HepG2 (cell line): ENCODE measurements around the gene TRIO. TPM values are rescaled to one million over a fixed set of nuclear protein-coding genes. Genes with fewer than 3 reads are reported as not detected.

Experiments
- ATAC-seq: fragments of 200-7000 bp; cut with Tn5 transposase; 3 replicates; pipeline ENCODE4 v1.9.1; 2020; ENCODE audit warnings: mild to moderate bottlenecking, moderate library complexity
- BruUV-seq: library from RNA; stranded (reverse); fragments of 400-500 nt; replicated peaks from 2 replicates; lab custom pipeline; 2021; lab: Mats Ljungman, UMichigan
- CTCF ChIA-PET: fragments of 300-600 bp; formaldehyde crosslinking; extraction: SDS; loops from one replicate; lab custom pipeline; 2021; ENCODE audit warnings: low total read pairs, inconsistent platforms, low intra/inter-chr PET ratio; lab: Yijun Ruan, JAX
- POLR2A ChIA-PET: fragments of 350-600 bp; sonication (Branson Sonifier 250); formaldehyde crosslinking; loops from one replicate; lab custom pipeline; 2020; ENCODE audit warnings: antibody characterized with exemption, inconsistent platforms; lab: Yijun Ruan, JAX
- DNase-seq: peaks from one replicate; pipeline ENCODE4 v3.0.0-alpha.2; 2015; ENCODE audit warnings: low spot score
- FAIRE-seq: peaks from 3 replicates; lab custom pipeline; 2011; peaks lifted over from hg19 to GRCh38; lab: Jason Lieb, UNC
- H2AFZ ChIP-seq: one replicate; pipeline ENCODE4 v1.6.1; 2011; ENCODE audit warnings: low read length, inconsistent platforms
- H3K27ac ChIP-seq: fragments of 300-600 bp; 3 replicates; pipeline ENCODE4 v1.8.0; 2011; ENCODE audit warnings: mixed run types, mild to moderate bottlenecking, mixed read lengths, low read length, inconsistent platforms; ENCODE audit not compliant: insufficient read depth; ENCODE audit errors: extremely low read length
- H3K27me3 ChIP-seq, 2 experiments: fragments of 200-600 bp in 1 of 2; 2 replicates in 1 of 2; 3 replicates in 1 of 2; pipeline versions ENCODE4 v1.6.0 to v1.8.0; 2011; ENCODE audit warnings: low read length in 2 of 2, mild to moderate bottlenecking in 2 of 2, moderate library complexity in 2 of 2, inconsistent platforms in 1 of 2; ENCODE audit not compliant: insufficient read depth in 2 of 2, control insufficient read depth in 1 of 2
- H3K36me3 ChIP-seq, 2 experiments: fragments of 200-600 bp in 1 of 2; replicated peaks in 1 of 2; 2 replicates in 1 of 2; 3 replicates in 1 of 2; pipeline versions ENCODE4 v1.5.1 to v1.8.0; 2011; ENCODE audit warnings: low read length in 2 of 2, inconsistent platforms in 1 of 2; ENCODE audit not compliant: insufficient read depth in 2 of 2, control insufficient read depth in 1 of 2
- H3K4me1 ChIP-seq: 2 replicates; pipeline ENCODE4 v1.5.1; 2012; ENCODE audit warnings: low read length, inconsistent platforms; ENCODE audit not compliant: insufficient read depth
- H3K4me2 ChIP-seq: 2 replicates; pipeline ENCODE4 v1.6.0; 2011; ENCODE audit warnings: low read depth, low read length, inconsistent platforms
- H3K4me3 ChIP-seq, 3 experiments: fragments of 200-600 bp in 1 of 3; sonication (generic), shearing (Covaris generic) in 1 of 3; replicated peaks in 1 of 3; 2 replicates each; pipeline ENCODE4 v1.5.1; 2011 to 2016; ENCODE audit warnings: low read length in 3 of 3, inconsistent platforms in 2 of 3, low read depth in 2 of 3, mild to moderate bottlenecking in 2 of 3, control low read depth in 1 of 3, mixed read lengths in 1 of 3; ENCODE audit not compliant: insufficient read depth in 1 of 3
- H3K79me2 ChIP-seq: one replicate; pipeline ENCODE4 v1.6.1; 2011; ENCODE audit warnings: low read length, inconsistent platforms; ENCODE audit not compliant: insufficient read depth
- H3K9ac ChIP-seq: 2 replicates; pipeline ENCODE4 v1.6.0; 2011; ENCODE audit warnings: mild to moderate bottlenecking, low read depth, low read length, inconsistent platforms; ENCODE audit not compliant: insufficient read depth
- H3K9me3 ChIP-seq: 2 replicates; pipeline ENCODE4 v1.5.1; 2012; ENCODE audit warnings: mild to moderate bottlenecking, low read length
- H4K20me1 ChIP-seq: 2 replicates; pipeline ENCODE4 v1.6.0; 2011; ENCODE audit warnings: inconsistent platforms, mild to moderate bottlenecking, low read length, moderate library complexity; ENCODE audit not compliant: insufficient read depth
- CHCHD3 ChIP-seq: sonication (generic); formaldehyde crosslinking; IDR thresholded peaks from 2 replicates; pipeline ENCODE4 v1.8.0; 2022; ENCODE audit warnings: mild to moderate bottlenecking, missing genetic modification reagents, moderate library complexity
- HES4 ChIP-seq: sonication (generic); formaldehyde crosslinking; IDR thresholded peaks from 2 replicates; pipeline ENCODE4 v1.9.0; 2021; ENCODE audit warnings: mild to moderate bottlenecking, missing genetic modification reagents, borderline replicate concordance
- MZF1 ChIP-seq: sonication (generic); formaldehyde crosslinking; IDR thresholded peaks from 2 replicates; pipeline ENCODE4 v1.8.1; 2023; ENCODE audit warnings: mild to moderate bottlenecking, missing genetic modification reagents, borderline replicate concordance
- NR2C2 ChIP-seq: sonication (generic); formaldehyde crosslinking; IDR thresholded peaks from 2 replicates; pipeline ENCODE4 v1.4.0; 2020; ENCODE audit warnings: missing genetic modification reagents, mild to moderate bottlenecking, moderate library complexity, borderline replicate concordance
- RERE ChIP-seq: IDR thresholded peaks from 2 replicates; pipeline ENCODE4 v1.6.1; 2016; ENCODE audit warnings: low read depth, missing genetic modification reagents, missing compliant biosample characterization
- TAF15 ChIP-seq: fragments of 200-400 bp; formaldehyde crosslinking; IDR thresholded peaks from one replicate; pipeline ENCODE4 v1.6.1; 2018; ENCODE audit warnings: mild to moderate bottlenecking, low read depth, low read length; ENCODE audit not compliant: poor library complexity, severe bottlenecking
- ZNF562 ChIP-seq: sonication (generic); formaldehyde crosslinking; IDR thresholded peaks from 2 replicates; pipeline ENCODE4 v1.8.0; 2022; ENCODE audit warnings: missing genetic modification reagents, borderline replicate concordance
- ZNF564 ChIP-seq: sonication (generic); formaldehyde crosslinking; IDR thresholded peaks from 2 replicates; pipeline ENCODE4 v1.8.1; 2023; ENCODE audit warnings: mild to moderate bottlenecking, missing genetic modification reagents
- ZZZ3 ChIP-seq: sonication (generic); formaldehyde crosslinking; IDR thresholded peaks from 2 replicates; pipeline ENCODE4 v1.4.0; 2020; ENCODE audit warnings: missing genetic modification reagents, mild to moderate bottlenecking, borderline replicate concordance
- WGBS: methylation state at CpG from one replicate; pipeline ENCODE4 v1.1.6; 2017; ENCODE audit warnings: low lambda C conversion rate; 5-methylcytosine and 5-hydroxymethylcytosine counted together
- in situ Hi-C: cut with HindIII; loops from 2 replicates; pipeline ENCODE4 v1.10.0; 2017; ENCODE audit warnings: low pct_unique_long_range_greater_than_20kb; ENCODE audit not compliant: extremely low pct_ligation_motif_present
- intact Hi-C: fragments of 100-400 bp; cut with micrococcal nuclease; formaldehyde crosslinking; loops from one replicate; pipeline ENCODE4 v1.10.0; 2022; ENCODE audit not compliant: unreplicated experiment
- polyA plus RNA-seq, 8 experiments: library from polyadenylated mRNA; depleted of rRNA in 3 of 8; stranded (reverse) in 7 of 8; unstranded in 1 of 8; fragments of >200 nt; fragmentation: Illumina TruSeq in 4 of 8; extraction: Trizol in 4 of 8; gene quantifications; 2 replicates each; pipeline versions ENCODE4 v1.2.1 to v1.2.3, GENCODE V29; 2011 to 2016; ENCODE audit warnings: low read depth in 4 of 8, missing spikeins in 1 of 8, mixed read lengths in 1 of 8; ENCODE audit not compliant: insufficient read depth in 1 of 8
- total RNA-seq, 5 experiments: library from RNA; depleted of rRNA; stranded (reverse); fragments of >200 nt; fragmentation: Illumina TruSeq; extraction: Trizol; gene quantifications; 2 replicates each; pipeline ENCODE4 v1.2.3, GENCODE V29; 2016; ENCODE audit warnings: low read depth in 1 of 5

Gene TRIO
- total and polyA plus RNA-seq, 2 of the 13 experiments (the other 11 are each of a cell fraction or from before 2014, with no cell fraction given): 45.2 to 45.9 TPM

DNA sequence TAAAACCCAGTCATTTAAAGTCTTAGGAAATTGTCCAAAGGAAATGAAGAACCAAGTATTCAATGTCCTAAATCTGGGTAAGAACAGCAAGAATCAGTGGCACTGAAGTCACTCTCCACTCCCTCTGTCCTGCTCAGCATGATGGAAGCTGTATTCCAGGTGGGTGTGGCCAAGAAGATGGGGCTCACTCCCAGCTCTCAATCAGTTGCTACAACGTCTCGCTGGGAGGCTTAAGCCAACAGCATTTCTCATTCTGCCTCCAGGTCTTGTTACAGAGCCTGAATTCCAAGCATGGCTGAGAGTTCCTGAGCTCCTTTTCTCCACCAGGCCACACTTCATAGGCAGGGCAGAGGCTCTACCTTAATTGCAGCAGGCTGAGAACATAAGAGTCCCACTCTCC lies 41.2 kb upstream of the TRIO start:
- 50% methylated on average over 2 of the region's 2 CpGs for WGBS

DNA sequence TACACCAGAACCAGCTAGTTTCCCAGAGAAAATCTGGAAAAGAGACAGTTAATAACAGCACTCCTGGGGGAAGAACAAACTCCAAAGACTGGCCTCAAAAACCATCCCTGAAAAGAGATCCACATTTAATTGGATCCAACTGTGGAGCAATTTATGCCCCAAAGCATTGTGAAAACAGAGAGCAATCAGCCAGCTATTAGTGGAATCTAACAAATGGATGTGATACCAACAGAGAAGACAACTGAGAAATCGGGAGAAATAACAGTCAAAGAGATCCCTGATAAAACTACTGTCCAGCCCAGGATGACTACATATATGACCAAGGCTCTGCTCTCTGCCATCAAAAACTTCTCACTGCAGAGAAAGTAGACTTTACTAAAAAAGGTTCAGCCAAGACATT lies 40.5 kb upstream of the TRIO start:
- BruUV-seq: no TSS peak
- no peaks in the 10 kb centered on the region for H3K79me2 ChIP-seq
- TF ChIP-seq TAF15 (no peak), ZZZ3 (CRISPR knock-in tag) (no peak), NR2C2 (CRISPR knock-in tag) (no peak), MZF1 (CRISPR knock-in tag) (no peak), RERE (no peak), ZNF562 (no peak), HES4 (CRISPR knock-in tag) (no peak), CHCHD3 (no peak)
- TF ChIP-seq, all 625 proteins: peak for 0
- in situ Hi-C loops: loop anchor here (10.0 kb wide), 1 partner anchor 118 kb away; no protein-coding TSS in a partner anchor
- Histone ChIP-seq H3K9me3 (no peaks in the 10 kb centered on the region), H3K27ac (no peak overlapping the region), H3K4me3 (no peak overlapping the region), H2AFZ (no peak overlapping the region), H3K36me3 (no peaks in the 10 kb centered on the region), H4K20me1 (no peaks in the 10 kb centered on the region), H3K4me2 (no peak overlapping the region), H3K27me3 (peaks cover 0 to 5% of the 10 kb centered on the region in 2 experiments; a peak in 1 of 5 replicates), H3K4me1 (no peaks in the 10 kb centered on the region), H3K9ac (no peak overlapping the region)
- WGBS: 0% methylated on average over 1 of the region's 1 CpG
- FAIRE-seq (no peak), ATAC-seq (no peak), DNase-seq (no peak)
- ChIA-PET CTCF (no interaction called here), POLR2A (no interaction called here)
- intact Hi-C loops: loop anchor here (10.0 kb wide), 1 partner anchor 88 kb away; no protein-coding TSS in a partner anchor

More for the DNA sequence above, 41.2 kb upstream of the TRIO start:
- no peak for ATAC-seq
- Histone ChIP-seq H2AFZ (no peak overlapping the region), H3K4me3 (no peak overlapping the region)
- TF ChIP-seq ZNF564 (CRISPR knock-in tag): no peak
- TF ChIP-seq, all 625 proteins: peak for 0
- DNase-seq: no peak
- ChIA-PET POLR2A (no interaction called here), CTCF (no interaction called here)
- no peaks in the 10 kb centered on the region for H3K4me1 ChIP-seq
- H3K4me2 ChIP-seq: no peak overlapping the region
- no peak overlapping the region for H3K27ac ChIP-seq
- H3K36me3 ChIP-seq: no peaks in the 10 kb centered on the region
- H3K27me3 ChIP-seq: peaks cover 0 to 5% of the 10 kb centered on the region in 2 experiments; a peak in 1 of 5 replicates
- H3K79me2 ChIP-seq: no peaks in the 10 kb centered on the region
- in situ Hi-C loops: loop anchor here (10.0 kb wide), 1 partner anchor 117 kb away; no protein-coding TSS in a partner anchor
- no peak overlapping the region for H3K9ac ChIP-seq
- no peaks in the 10 kb centered on the region for H4K20me1 ChIP-seq
- FAIRE-seq: no peak
- intact Hi-C loops: loop anchor here (10.0 kb wide), 1 partner anchor 87 kb away; no protein-coding TSS in a partner anchor
- H3K9me3 ChIP-seq: no peaks in the 10 kb centered on the region
- BruUV-seq: no TSS peak
